Measurements from ENCODE around the gene FARP2. TPM values are rescaled to one million over a fixed set of nuclear protein-coding genes. Genes with fewer than 3 reads are reported as not detected.
A peak's percentile ranks its signal among the peaks of the same experiment; 100 is the strongest.

The FARP2 gene
- total RNA-seq, 2 donors from 2014 or later = 48.1 to 67.4 TPM

- Histone ChIP-seq H3K4me3 (peak overlapping the region; percentile 85), H3K27me3 (replicated peaks; ENCODE audit: insufficient read depth) (no peaks in the 10 kb centered on the region), H3K27ac (peak overlapping the region in 1 of 2 donors; percentile 56), H3K36me3 (no peaks in the 10 kb centered on the region), H3K4me1 (ENCODE audit: control insufficient read depth in 1 of 2, low read depth in 2 of 2) (peaks cover 20 to 46% of the 10 kb centered on the region in 2 donors), H3K9me3 (no peaks in the 10 kb centered on the region)
- ATAC-seq (ENCODE audit: insufficient number of reproducible peaks, low FRiP score, low read depth) (no peak), DNase-seq (ENCODE audit: low spot score) (no peak)
- TF ChIP-seq CTCF (IDR thresholded peaks at IDR 0.05) = peak; percentile 43
Observed at GRCh38 chr2:241507430-241508239, 151.6 kb downstream of the FARP2 start.

- Histone ChIP-seq H3K9me3 (no peaks in the 10 kb centered on the region), H3K4me3 (peak within 1 kb of the TSS; percentile 85), H3K27ac (peak within 1 kb of the TSS; percentile 56 to 78), H3K36me3 (no peaks in the 10 kb centered on the region), H3K4me1 (ENCODE audit: control insufficient read depth in 1 of 2, low read depth in 2 of 2) (peaks cover 20 to 46% of the 10 kb centered on the region in 2 donors), H3K27me3 (replicated peaks; ENCODE audit: insufficient read depth) (no peaks in the 10 kb centered on the region)
- TF ChIP-seq CTCF (IDR thresholded peaks at IDR 0.05) = no peak
- DNase-seq (ENCODE audit: low spot score) (peak; percentile 84), ATAC-seq (ENCODE audit: insufficient number of reproducible peaks, low FRiP score, low read depth) (peak; percentile 79)
Observed at GRCh38 chr2:241508240-241509154, 152.4 kb downstream of the FARP2 start, which contains the start of gene STK25. STK25 (minus strand) TSS chr2:241508584; CDS start chr2:241508035, 549 bp downstream.

- H3K27me3 ChIP-seq (replicated peaks; ENCODE audit: insufficient read depth) = no peaks in the 10 kb centered on the region
- ATAC-seq (ENCODE audit: insufficient number of reproducible peaks, low FRiP score, low read depth) (no peak), DNase-seq (ENCODE audit: low spot score) (no peak)
- peak overlapping the region; percentile 85 for H3K4me3 ChIP-seq
- no peaks in the 10 kb centered on the region for H3K36me3 ChIP-seq
- TF ChIP-seq CTCF (IDR thresholded peaks at IDR 0.05) = no peak
- H3K9me3 ChIP-seq = no peaks in the 10 kb centered on the region
- H3K4me1 ChIP-seq (ENCODE audit: control insufficient read depth in 1 of 2, low read depth in 2 of 2) = peaks cover 20 to 46% of the 10 kb centered on the region in 2 donors
- peak overlapping the region; percentile 56 to 64 for H3K27ac ChIP-seq
Observed at GRCh38 chr2:241509155-241509784, 153.2 kb downstream of the FARP2 start.

GRCh38 chr2:241511091-241511741 is 155.1 kb downstream of the FARP2 start:
- no peak for TF ChIP-seq CTCF (IDR thresholded peaks at IDR 0.05)
- DNase-seq (ENCODE audit: low spot score) (no peak), ATAC-seq (ENCODE audit: insufficient number of reproducible peaks, low FRiP score, low read depth) (no peak)
- Histone ChIP-seq H3K27me3 (replicated peaks; ENCODE audit: insufficient read depth) (no peaks in the 10 kb centered on the region), H3K36me3 (no peaks in the 10 kb centered on the region), H3K4me3 (no peak overlapping the region), H3K27ac (no peak overlapping the region), H3K9me3 (no peaks in the 10 kb centered on the region), H3K4me1 (ENCODE audit: control insufficient read depth in 1 of 2, low read depth in 2 of 2) (peaks cover 17 to 27% of the 10 kb centered on the region in 2 donors)
